ENCODE measurements around the gene ARHGAP26. TPM values are rescaled to one million over a fixed set of nuclear protein-coding genes. Genes with fewer than 3 reads are reported as not detected.

ARHGAP26 gene
- total and polyA plus RNA-seq, 10 donors: 4.2 to 148 (median 55.5) TPM

GRCh38 chr5:142727735-142728047 is 42.5 kb upstream of the ARHGAP26 start:
- H3K27ac ChIP-seq: no peak overlapping the region
- H3K4me3 ChIP-seq: no peak overlapping the region
- intact Hi-C loops (cut with DNase I; ENCODE audit: low total_unique reads): no loop called here
- H3K4me1 ChIP-seq: peaks cover 0 to 18% (median 4%) of the 10 kb centered on the region in 6 donors
- H3K9me3 ChIP-seq: no peaks in the 10 kb centered on the region
- 54 to 67% (median 61%) methylated on average over 2 of the region's 2 CpGs for WGBS, 5 donors
- H3K36me3 ChIP-seq: no peaks in the 10 kb centered on the region
- no peak for DNase-seq
- no peaks in the 10 kb centered on the region for H3K27me3 ChIP-seq (replicated peaks in 1 of 7)
- TF ChIP-seq POLR2A (IDR thresholded peaks at IDR 0.05) (no peak), POLR2AphosphoS5 (IDR thresholded peaks at IDR 0.05) (no peak), CTCF (IDR thresholded peaks at IDR 0.05 in 8 of 11, conservative IDR thresholded peaks at IDR 0.05 in 3 of 11) (no peak)

- Histone ChIP-seq H3K4me3 (no peak overlapping the region), H3K27ac (no peak overlapping the region), H3K36me3 (no peaks in the 10 kb centered on the region), H3K9me3 (no peaks in the 10 kb centered on the region), H3K4me1 (peaks cover 0 to 25% (median 17%) of the 10 kb centered on the region in 6 donors), H3K27me3 (replicated peaks in 1 of 7) (no peaks in the 10 kb centered on the region)
- WGBS, 5 donors: 69 to 85% (median 78%) methylated on average over 7 to 8 of the region's 8 CpGs
- TF ChIP-seq POLR2A (IDR thresholded peaks at IDR 0.05) (no peak), CTCF (IDR thresholded peaks at IDR 0.05 in 8 of 11, conservative IDR thresholded peaks at IDR 0.05 in 3 of 11) (no peak), POLR2AphosphoS5 (IDR thresholded peaks at IDR 0.05) (no peak)
- no peak for DNase-seq
- intact Hi-C loops (cut with DNase I; ENCODE audit: low total_unique reads): no loop called here
Measured at GRCh38 chr5:142735323-142736246, 34.6 kb upstream of the ARHGAP26 start.

- Histone ChIP-seq H3K27me3 (replicated peaks in 1 of 7) (no peaks in the 10 kb centered on the region), H3K36me3 (no peaks in the 10 kb centered on the region), H3K4me1 (peaks cover 0 to 25% (median 17%) of the 10 kb centered on the region in 6 donors), H3K4me3 (no peak overlapping the region), H3K9me3 (no peaks in the 10 kb centered on the region), H3K27ac (no peak overlapping the region)
- TF ChIP-seq POLR2AphosphoS5 (IDR thresholded peaks at IDR 0.05): no peak
- TF ChIP-seq CTCF (IDR thresholded peaks at IDR 0.05 in 8 of 11, conservative IDR thresholded peaks at IDR 0.05 in 3 of 11): no peak
- no peak for TF ChIP-seq POLR2A (IDR thresholded peaks at IDR 0.05)
- intact Hi-C loops (cut with DNase I; ENCODE audit: low total_unique reads): no loop called here
- 67 to 89% (median 83%) methylated on average over 7 of the region's 7 CpGs for WGBS, 5 donors
- no peak for DNase-seq
Measured at GRCh38 chr5:142736247-142736632, 33.9 kb upstream of the ARHGAP26 start.

GRCh38 chr5:142737179-142737578 is 33.0 kb upstream of the ARHGAP26 start:
- no peak overlapping the region for H3K4me3 ChIP-seq
- DNase-seq: no peak
- H3K27me3 ChIP-seq (replicated peaks in 1 of 7): no peaks in the 10 kb centered on the region
- TF ChIP-seq POLR2A (IDR thresholded peaks at IDR 0.05) (no peak), CTCF (IDR thresholded peaks at IDR 0.05 in 8 of 11, conservative IDR thresholded peaks at IDR 0.05 in 3 of 11) (no peak), POLR2AphosphoS5 (IDR thresholded peaks at IDR 0.05) (no peak)
- H3K9me3 ChIP-seq: no peaks in the 10 kb centered on the region
- intact Hi-C loops (cut with DNase I; ENCODE audit: low total_unique reads): no loop called here
- peaks cover 0 to 25% (median 17%) of the 10 kb centered on the region in 6 donors for H3K4me1 ChIP-seq
- 40 to 51% (median 44%) methylated on average over 5 of the region's 5 CpGs for WGBS, 5 donors
- no peaks in the 10 kb centered on the region for H3K36me3 ChIP-seq
- no peak overlapping the region for H3K27ac ChIP-seq
